HG03342 (cell line): ENCODE data around the gene PARP16.
A peak's percentile ranks its signal among the peaks of the same experiment; 100 is the strongest.
"Not testable (repeated sequence)": the region's sequence is repeated elsewhere in the genome, so short reads cannot be mapped to it uniquely, and the experiment has no call there.

Experiments used
- ATAC-seq: cut with Tn5 transposase; IDR thresholded peaks from one replicate; pipeline ENCODE4 v1.9.1; 2021; ENCODE audit warnings: mild to moderate bottlenecking, moderate library complexity; ENCODE audit not compliant: unreplicated experiment

The PARP16 gene

DNA sequence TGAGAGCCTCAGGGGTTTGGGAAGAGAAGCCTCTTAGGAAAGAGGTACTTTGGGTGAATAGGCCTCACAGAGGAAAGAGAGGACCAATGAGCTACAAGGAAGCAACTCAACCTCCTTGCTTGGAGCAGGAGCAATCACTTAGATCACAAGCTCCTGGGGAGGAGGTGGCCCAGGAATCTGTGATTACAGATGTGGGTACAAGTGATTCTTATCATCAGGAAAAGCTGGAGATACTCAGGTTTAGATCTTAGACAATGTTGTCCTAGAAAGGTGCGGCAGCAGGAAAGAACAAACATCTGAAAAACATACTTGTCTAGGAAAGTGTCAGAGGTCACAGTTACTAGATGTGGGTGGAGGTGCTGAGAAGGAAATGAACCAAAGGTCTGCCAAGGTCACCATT lies 8.2 kb downstream of the PARP16 start:
- no peak for ATAC-seq

DNA sequence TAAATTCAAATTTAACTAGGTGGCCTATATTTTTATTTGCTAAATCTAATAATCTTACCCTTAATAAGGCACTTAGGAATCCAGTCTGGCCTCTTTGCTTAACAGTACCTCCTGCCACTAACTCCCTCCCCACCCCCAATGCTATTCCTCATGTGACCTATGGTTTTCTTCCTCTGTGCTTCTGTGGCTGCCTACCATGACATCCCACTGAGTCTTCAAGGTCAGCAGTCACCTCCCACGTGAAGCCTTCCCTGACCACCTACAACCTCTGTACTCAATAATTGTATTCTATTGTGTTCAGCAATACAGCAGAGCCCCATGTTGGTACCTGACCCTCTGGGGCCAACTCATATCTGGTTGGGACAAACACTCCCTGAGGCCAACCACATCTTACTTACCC lies 9.7 kb downstream of the PARP16 start:
- ATAC-seq = no peak

GRCh38 chr15:65275728-65276126 lies 11.0 kb downstream of the PARP16 start:
- no peak for ATAC-seq

DNA sequence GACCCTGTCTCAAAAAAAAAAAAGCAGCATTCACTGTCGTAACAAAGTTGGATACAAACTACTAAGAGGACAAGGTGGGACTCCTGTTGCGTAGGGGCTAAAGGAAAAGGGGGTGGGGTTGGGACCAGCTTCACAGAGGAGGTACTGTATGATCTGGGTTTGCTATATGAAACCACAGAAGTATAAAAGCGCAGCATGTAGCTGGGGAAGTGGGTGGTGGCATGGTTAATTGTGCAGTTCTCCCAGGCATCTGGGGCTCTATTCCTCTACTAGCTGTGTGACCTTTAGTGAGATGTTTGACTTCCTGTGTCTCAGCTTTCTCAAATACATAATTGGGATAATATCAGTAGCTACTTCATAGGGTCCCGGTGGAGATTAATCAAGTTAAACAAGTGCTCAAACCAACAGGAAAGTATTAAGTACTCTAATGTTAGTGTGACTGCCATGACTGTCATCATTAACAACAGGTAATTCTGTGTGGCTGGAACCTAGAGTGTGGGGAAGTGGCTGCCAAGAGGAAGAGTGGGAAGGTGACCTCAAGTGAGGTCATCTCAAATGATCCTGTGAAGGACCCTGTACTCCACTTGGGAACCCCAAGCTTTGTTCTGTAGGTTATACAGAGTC lies 11.5 kb downstream of the PARP16 start:
- ATAC-seq = no peak

GRCh38 chr15:65270811-65271545 lies 15.7 kb downstream of the PARP16 start:
- ATAC-seq = not testable (repeated sequence)

DNA sequence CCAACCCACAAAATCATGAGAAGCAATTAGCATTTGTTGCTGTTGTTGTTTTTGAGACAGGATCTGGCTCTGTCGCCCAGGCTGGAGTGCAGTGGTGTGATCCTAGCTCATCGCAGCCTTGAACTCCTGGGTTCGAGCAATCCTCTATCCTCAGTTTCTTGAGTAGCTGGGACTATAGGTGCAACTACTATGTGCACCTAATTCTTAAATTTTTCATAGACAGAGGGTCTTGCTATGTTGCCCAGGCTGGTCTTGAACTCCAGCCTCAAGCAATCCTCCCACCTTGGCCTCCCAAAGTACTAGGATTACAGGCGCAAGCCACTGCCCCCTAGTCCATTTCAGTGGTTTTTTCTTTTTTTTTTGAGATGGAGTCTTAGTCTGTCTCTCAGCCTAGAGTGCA lies 18.3 kb downstream of the PARP16 start:
- ATAC-seq = no peak

- ATAC-seq = no peak
These were observed 20.2 kb downstream of the PARP16 start for GRCh38 chr15:65266469-65266868.

DNA sequence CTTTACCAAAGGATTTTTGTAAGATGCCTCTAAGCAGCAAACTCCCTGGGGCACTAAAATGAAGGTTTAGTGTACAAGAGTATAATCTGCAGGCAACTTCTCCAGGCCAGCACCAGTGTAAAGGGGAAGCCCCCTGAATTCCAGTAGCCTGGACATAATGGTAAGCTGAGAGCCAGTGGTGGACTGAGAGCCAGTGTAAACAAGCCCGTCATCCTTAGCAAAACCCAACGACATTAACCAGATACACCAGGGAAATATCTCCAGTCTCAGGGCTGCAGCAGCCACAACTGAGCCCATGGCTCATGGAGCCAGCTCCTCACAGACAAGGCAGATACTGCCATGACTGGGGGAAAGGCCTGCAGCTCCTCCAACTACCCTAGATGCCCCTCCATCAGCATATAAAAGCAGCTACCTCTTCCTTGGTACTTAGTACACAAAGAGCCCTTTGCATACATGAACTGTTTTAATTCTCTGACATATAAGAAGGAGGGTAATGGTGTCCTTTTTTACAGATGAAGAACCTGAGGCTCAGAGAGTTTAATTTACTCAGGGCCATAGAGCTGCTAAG lies 21.7 kb downstream of the PARP16 start:
- no peak for ATAC-seq

DNA sequence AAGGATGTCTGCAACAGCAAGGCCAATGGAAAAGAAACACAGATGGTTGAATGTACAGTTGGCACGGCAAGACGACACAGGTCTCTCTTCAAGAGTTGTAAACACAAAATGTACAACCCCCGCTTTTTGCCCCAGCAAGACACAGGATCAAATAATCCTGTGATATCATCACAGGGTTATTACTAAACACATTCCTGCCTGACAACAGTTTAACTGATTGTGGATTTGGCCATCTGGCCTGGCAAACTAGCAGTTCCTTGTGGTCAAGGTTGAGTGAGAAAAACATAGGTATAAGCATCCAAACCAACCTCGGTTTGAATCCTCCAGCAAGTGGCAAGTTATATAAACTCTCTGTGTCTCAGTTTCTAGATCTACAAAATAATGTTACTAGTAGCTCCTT lies 23.4 kb downstream of the PARP16 start:
- ATAC-seq = no peak

- no peak for ATAC-seq
These were observed 25.7 kb downstream of the PARP16 start for GRCh38 chr15:65260968-65261367.

- ATAC-seq = no peak
These were observed 27.3 kb downstream of the PARP16 start for GRCh38 chr15:65259367-65259797.

GRCh38 chr15:65258375-65259262 lies 28.1 kb downstream of the PARP16 start:
- ATAC-seq = no peak

DNA sequence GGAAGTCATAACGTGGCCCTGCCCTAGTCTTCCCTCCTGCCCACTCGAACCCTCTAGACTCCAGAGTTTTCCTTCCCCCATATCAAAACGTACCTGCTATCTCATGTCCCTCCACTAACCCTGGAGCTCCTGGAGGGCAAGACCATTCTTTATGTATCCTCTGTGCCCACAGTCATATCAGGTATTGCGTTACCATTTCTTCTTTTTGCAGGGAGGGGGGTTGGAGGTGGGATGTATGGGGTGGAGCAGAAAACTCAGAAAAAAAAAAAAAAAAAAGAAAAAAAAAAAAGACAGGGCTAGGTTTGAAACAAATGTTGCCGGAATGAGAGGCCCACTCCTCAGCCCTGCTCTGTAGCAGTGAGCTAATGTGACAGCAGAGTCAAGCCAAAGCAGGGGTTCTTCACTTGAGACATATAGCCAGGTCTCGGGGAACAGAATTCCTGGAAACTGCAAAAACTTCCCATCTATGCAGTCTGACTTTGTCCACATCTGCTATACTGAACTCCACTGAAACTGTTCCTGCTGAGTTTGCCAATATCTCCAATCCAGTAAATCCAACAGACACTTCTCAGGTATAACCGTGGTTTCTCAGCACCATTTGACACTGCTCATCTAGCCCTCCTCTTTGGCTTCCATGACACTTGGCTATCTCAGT lies 31.1 kb downstream of the PARP16 start:
- ATAC-seq = no peak

DNA sequence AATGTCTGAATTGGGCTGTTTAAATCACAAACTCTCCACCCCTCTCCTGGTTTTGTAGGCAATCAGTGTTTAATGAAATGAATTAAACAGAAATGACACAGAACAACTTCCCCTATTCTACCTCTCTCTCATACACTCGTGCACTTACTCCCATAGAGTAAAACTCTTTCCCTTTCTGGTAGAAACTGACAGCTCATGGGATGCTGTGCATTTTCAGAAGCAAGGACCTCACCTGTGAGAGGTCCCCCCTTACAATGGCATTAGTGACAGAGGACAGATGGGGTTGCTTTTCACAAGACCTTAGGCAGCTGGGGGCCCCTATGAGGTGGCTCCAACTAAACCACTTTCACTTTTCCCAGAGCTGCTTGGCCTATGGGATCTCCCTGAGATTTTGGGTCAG lies 31.9 kb downstream of the PARP16 start:
- no peak for ATAC-seq

- ATAC-seq = no peak
These were observed 32.3 kb downstream of the PARP16 start for GRCh38 chr15:65254356-65254755.

- ATAC-seq = peak; percentile 59
These were observed 37.0 kb downstream of the PARP16 start for GRCh38 chr15:65249641-65250040.

DNA sequence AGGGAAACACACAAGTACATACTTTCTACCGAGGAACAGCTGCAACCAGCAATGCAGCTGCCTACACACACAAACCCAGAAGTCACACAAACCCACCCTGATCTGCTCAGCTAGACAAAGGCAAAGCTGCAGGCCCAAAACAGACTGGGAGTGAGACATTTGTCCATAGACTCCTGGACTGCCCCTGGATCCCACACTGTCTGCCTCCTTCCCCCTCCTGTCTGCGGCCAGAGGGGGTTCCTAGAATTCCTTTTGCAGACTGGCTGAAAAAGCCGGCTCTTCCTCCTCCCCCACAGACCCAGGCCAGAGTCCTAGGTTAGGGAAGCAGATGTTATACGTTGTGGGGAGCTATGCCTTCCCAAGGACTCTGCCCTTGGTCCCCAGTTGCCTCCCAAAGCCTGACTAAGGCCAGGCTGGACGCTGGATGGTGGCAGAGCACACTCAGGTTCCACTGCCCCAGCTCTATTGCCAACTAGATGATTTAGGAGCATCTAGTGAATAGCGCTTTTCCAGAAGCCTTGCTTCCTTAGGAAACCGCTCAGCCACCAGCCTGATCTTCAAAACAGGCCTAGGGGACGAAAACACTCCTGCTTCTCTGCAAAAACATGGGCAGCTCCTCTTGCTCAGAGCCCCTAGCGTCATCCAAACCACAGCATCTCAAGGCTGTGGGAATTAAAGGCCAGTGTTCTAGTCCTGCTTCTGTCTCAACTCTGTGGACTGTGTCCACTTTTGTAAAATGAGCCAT lies 38.0 kb downstream of the PARP16 start:
- ATAC-seq = no peak

DNA sequence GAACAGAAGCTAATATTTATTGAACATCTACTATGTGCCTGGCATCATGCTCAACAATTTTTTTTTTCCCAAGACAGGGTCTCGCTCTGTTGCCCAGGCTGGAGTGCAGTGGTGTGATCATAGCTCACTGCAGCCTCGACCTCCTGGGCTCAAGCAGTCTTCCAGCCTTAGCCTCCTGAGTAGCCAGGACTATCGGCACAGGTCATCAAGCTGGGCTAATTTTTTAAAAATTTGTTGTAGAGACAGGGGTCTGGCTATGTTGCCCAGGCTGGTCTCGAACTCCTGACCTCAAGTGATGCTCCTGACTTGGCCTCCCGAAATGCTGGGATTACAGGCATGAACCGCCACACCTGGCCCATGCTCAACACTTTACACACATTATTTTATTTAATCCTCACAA lies 39.7 kb downstream of the PARP16 start:
- no peak for ATAC-seq

DNA sequence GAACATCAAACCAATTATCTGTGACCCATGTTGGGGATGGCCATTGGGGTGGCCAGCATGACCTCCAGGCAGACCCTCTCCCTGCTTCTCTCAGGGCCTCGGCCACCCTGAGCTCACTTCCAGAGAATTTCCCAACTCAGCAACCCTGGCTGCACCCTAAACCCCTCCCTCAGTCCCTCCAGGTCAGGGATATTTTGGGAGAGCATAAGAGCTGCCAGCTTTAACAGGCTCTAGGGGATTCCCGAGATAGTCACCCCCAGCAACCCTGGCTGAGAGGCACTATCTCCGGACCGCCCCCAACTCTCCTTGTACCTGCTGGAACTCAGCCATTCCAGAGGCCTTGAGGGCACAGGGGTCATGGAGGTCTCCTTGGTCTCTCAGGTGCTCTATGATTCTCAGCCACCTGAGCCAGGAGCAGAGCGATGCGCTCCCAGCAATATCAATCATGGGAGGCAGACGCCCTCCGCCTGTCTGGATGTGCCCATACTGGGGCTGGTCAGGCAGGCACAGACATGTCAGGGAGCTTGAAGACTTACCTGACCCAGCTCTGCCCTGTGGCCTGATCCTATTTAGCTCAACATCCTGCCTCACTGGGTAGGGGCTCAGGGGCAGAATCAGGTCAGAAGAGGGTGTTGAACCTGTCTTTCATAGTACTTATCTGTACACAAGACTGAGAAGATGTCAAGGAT lies 40.5 kb downstream of the PARP16 start:
- ATAC-seq = no peak
